HCT116 (cell line): ENCODE data around the gene TULP4.

Experiments used
- CBX3 ChIP-seq: IDR thresholded peaks from 2 replicates; pipeline ENCODE4 v1.6.1; 2012; ENCODE audit warnings: low read depth
- EZH2 ChIP-seq: fragments of 200-600 bp; sonication (generic); IDR thresholded peaks from 2 replicates; pipeline ENCODE4 v1.6.1; 2017; ENCODE audit warnings: antibody characterized with exemption, mixed run types
- POLR2A ChIP-seq: IDR thresholded peaks from 2 replicates; pipeline ENCODE4 v1.7.0; 2011; ENCODE audit warnings: borderline replicate concordance; ENCODE audit not compliant: insufficient read depth, insufficient read length; ENCODE audit errors: extremely low read depth
- POLR2AphosphoS5 ChIP-seq: IDR thresholded peaks from 2 replicates; pipeline ENCODE4 v1.6.1; 2011; ENCODE audit warnings: mild to moderate bottlenecking, low read depth, low read length, moderate library complexity
- RAD21 ChIP-seq: IDR thresholded peaks from 2 replicates; pipeline ENCODE4 v1.6.1; 2012; ENCODE audit warnings: low read depth, mild to moderate bottlenecking
- SP1 ChIP-seq: IDR thresholded peaks from 2 replicates; pipeline ENCODE4 v1.6.1; 2012; ENCODE audit warnings: low read depth
- TCF7L2 ChIP-seq: IDR thresholded peaks from 2 replicates; pipeline ENCODE4 v1.7.0; 2011; ENCODE audit warnings: borderline replicate concordance, inconsistent platforms; ENCODE audit not compliant: insufficient read depth, insufficient read length; ENCODE audit errors: extremely low read depth
- ZFX ChIP-seq: fragments of 450-650 bp; IDR thresholded peaks from 2 replicates; pipeline ENCODE4 v1.6.1; 2017
- ZNF274 ChIP-seq: fragments of 200-500 bp; sonication (Bioruptor generic); IDR thresholded peaks from 2 replicates; pipeline ENCODE4 v1.6.1; 2014; ENCODE audit warnings: mild to moderate bottlenecking, low read depth, low read length, inconsistent platforms
- TF ChIP-seq, protein P1 (sequence below), 3 experiments: fragments of 200-600 bp in 1 of 3; sonication (generic) in 1 of 3; IDR thresholded peaks in 2 of 3; conservative IDR thresholded peaks in 1 of 3; 2 replicates each; pipeline ENCODE4 v1.5.1; 2012 to 2017; ENCODE audit warnings: low read depth in 2 of 3, low read length in 2 of 3, antibody characterized with exemption in 1 of 3, borderline replicate concordance in 1 of 3, control low read depth in 1 of 3, mild to moderate bottlenecking in 1 of 3, mixed read lengths in 1 of 3, mixed run types in 1 of 3, moderate library complexity in 1 of 3; ENCODE audit not compliant: insufficient read depth in 1 of 3
- TF ChIP-seq, protein P2 (sequence below): IDR thresholded peaks from 2 replicates; pipeline ENCODE4 v1.6.1; 2012
- TF ChIP-seq, protein P3 (sequence below): IDR thresholded peaks from 2 replicates; pipeline ENCODE4 v1.6.1; 2012
- TF ChIP-seq, protein P4 (sequence below): IDR thresholded peaks from 2 replicates; pipeline ENCODE4 v1.6.1; 2011; ENCODE audit warnings: mild to moderate bottlenecking, low read length, moderate library complexity; ENCODE audit not compliant: insufficient replicate concordance; ENCODE audit errors: extremely low read depth

DNA sequence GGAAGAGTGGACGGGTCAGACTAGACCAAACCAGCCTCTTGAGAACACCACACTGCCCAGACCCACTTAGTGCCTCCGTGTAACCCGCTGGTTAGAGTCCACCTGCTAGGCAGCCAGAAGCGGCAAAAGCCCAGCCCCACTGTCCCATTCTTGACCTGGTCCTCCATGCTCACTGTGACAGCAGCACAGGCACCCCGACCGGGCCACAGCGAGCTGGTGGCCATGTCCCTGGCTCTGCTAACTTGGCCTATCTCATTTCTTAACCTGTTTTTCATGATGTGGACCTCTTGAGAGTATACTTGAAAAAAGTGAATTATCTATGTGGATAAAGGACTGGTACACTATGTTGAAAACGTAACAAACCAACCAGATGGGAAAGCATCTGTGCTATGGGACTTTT, 202.7 kb downstream of the TULP4 start:
- TF ChIP-seq, protein P1, sequence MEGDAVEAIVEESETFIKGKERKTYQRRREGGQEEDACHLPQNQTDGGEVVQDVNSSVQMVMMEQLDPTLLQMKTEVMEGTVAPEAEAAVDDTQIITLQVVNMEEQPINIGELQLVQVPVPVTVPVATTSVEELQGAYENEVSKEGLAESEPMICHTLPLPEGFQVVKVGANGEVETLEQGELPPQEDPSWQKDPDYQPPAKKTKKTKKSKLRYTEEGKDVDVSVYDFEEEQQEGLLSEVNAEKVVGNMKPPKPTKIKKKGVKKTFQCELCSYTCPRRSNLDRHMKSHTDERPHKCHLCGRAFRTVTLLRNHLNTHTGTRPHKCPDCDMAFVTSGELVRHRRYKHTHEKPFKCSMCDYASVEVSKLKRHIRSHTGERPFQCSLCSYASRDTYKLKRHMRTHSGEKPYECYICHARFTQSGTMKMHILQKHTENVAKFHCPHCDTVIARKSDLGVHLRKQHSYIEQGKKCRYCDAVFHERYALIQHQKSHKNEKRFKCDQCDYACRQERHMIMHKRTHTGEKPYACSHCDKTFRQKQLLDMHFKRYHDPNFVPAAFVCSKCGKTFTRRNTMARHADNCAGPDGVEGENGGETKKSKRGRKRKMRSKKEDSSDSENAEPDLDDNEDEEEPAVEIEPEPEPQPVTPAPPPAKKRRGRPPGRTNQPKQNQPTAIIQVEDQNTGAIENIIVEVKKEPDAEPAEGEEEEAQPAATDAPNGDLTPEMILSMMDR (IDR thresholded peaks at IDR 0.05 in 2 of 3, conservative IDR thresholded peaks at IDR 0.05 in 1 of 3; ENCODE audit: borderline replicate concordance in 1 of 3, insufficient read depth in 1 of 3, low read depth in 2 of 3, low read length in 2 of 3): no peak
- TF ChIP-seq, protein P2, sequence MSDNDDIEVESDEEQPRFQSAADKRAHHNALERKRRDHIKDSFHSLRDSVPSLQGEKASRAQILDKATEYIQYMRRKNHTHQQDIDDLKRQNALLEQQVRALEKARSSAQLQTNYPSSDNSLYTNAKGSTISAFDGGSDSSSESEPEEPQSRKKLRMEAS: no peak
- TF ChIP-seq ZFX (no peak), EZH2 (no peak), SP1 (no peak), ZNF274 (no peak), TCF7L2 (no peak), POLR2A (no peak), CBX3 (no peak), POLR2AphosphoS5 (no peak), RAD21 (no peak)
- TF ChIP-seq, protein P3, sequence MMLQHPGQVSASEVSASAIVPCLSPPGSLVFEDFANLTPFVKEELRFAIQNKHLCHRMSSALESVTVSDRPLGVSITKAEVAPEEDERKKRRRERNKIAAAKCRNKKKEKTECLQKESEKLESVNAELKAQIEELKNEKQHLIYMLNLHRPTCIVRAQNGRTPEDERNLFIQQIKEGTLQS: no peak
- TF ChIP-seq, protein P4, sequence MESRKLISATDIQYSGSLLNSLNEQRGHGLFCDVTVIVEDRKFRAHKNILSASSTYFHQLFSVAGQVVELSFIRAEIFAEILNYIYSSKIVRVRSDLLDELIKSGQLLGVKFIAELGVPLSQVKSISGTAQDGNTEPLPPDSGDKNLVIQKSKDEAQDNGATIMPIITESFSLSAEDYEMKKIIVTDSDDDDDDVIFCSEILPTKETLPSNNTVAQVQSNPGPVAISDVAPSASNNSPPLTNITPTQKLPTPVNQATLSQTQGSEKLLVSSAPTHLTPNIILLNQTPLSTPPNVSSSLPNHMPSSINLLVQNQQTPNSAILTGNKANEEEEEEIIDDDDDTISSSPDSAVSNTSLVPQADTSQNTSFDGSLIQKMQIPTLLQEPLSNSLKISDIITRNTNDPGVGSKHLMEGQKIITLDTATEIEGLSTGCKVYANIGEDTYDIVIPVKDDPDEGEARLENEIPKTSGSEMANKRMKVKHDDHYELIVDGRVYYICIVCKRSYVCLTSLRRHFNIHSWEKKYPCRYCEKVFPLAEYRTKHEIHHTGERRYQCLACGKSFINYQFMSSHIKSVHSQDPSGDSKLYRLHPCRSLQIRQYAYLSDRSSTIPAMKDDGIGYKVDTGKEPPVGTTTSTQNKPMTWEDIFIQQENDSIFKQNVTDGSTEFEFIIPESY: no peak
